GM19238 (cell line): ENCODE data around the gene TRIM47.

Experiments
- DNase-seq: peaks from one replicate; pipeline ENCODE4 v3.0.0; 2011; ENCODE audit warnings: low spot score; ENCODE audit not compliant: insufficient read length

TRIM47 gene

GRCh38 chr17:75832652-75833400 is 45.6 kb downstream of the TRIM47 start:
- DNase-seq: no peak

- DNase-seq: no peak
These were observed 46.2 kb downstream of the TRIM47 start for GRCh38 chr17:75832164-75832651.

- DNase-seq: no peak
These were observed 47.3 kb downstream of the TRIM47 start for GRCh38 chr17:75831032-75831571.

- no peak for DNase-seq
These were observed 48.0 kb downstream of the TRIM47 start for GRCh38 chr17:75830164-75831031.

GRCh38 chr17:75829747-75830146 is 48.6 kb downstream of the TRIM47 start:
- DNase-seq: no peak

GRCh38 chr17:75828741-75829140 is 49.6 kb downstream of the TRIM47 start:
- DNase-seq: no peak

- no peak for DNase-seq
These were observed 50.3 kb downstream of the TRIM47 start for GRCh38 chr17:75828076-75828400.

- peak; percentile 88 for DNase-seq
These were observed 50.9 kb downstream of the TRIM47 start for GRCh38 chr17:75827308-75828075.

GRCh38 chr17:75826561-75827307 is 51.6 kb downstream of the TRIM47 start:
- DNase-seq: no peak

GRCh38 chr17:75825748-75826370 is 52.5 kb downstream of the TRIM47 start:
- no peak for DNase-seq

- DNase-seq: no peak
These were observed 53.2 kb downstream of the TRIM47 start for GRCh38 chr17:75825149-75825552.

GRCh38 chr17:75824666-75825065 is 53.7 kb downstream of the TRIM47 start:
- no peak for DNase-seq
